HPDE6-E6E7 (cell line): ENCODE data around the gene FADS2.
A peak's percentile ranks its signal among the peaks of the same experiment; 100 is the strongest.

Experiments used
- DNase-seq: peaks from one replicate; pipeline ENCODE4 v3.0.0; 2011; ENCODE audit warnings: missing footprints; ENCODE audit errors: extremely low spot score

FADS2 gene

GRCh38 chr11:61887839-61888494 is 59.9 kb downstream of the FADS2 start:
- peak; percentile 71 for DNase-seq

GRCh38 chr11:61888590-61888989 is 60.5 kb downstream of the FADS2 start:
- DNase-seq: no peak

GRCh38 chr11:61889831-61890230 is 61.7 kb downstream of the FADS2 start:
- no peak for DNase-seq

GRCh38 chr11:61890529-61891330 is 62.6 kb downstream of the FADS2 start:
- no peak for DNase-seq

- DNase-seq: peak; percentile 73
Measured at GRCh38 chr11:61891331-61892084, 63.4 kb downstream of the FADS2 start, which contains the start of gene FADS3. Gene FADS3 (minus strand): TSS chr11:61891545. CDS start chr11:61891381, 164 bp downstream.

- no peak for DNase-seq
Measured at GRCh38 chr11:61892085-61892370, 63.9 kb downstream of the FADS2 start.

- no peak for DNase-seq
Measured at GRCh38 chr11:61893981-61894380, 65.9 kb downstream of the FADS2 start.

- no peak for DNase-seq
Measured at GRCh38 chr11:61895046-61895717, 67.1 kb downstream of the FADS2 start.

GRCh38 chr11:61895718-61896059 is 67.6 kb downstream of the FADS2 start:
- DNase-seq: no peak

- no peak for DNase-seq
Measured at GRCh38 chr11:61896665-61897386, 68.7 kb downstream of the FADS2 start.

GRCh38 chr11:61897387-61898246 is 69.5 kb downstream of the FADS2 start:
- peak; percentile 62 for DNase-seq

- DNase-seq: no peak
Measured at GRCh38 chr11:61898247-61898582, 70.1 kb downstream of the FADS2 start.

- peak; percentile 88 for DNase-seq
Measured at GRCh38 chr11:61899146-61899841, 71.2 kb downstream of the FADS2 start.

GRCh38 chr11:61900251-61900650 is 72.2 kb downstream of the FADS2 start:
- DNase-seq: no peak

GRCh38 chr11:61901397-61901796 is 73.3 kb downstream of the FADS2 start:
- DNase-seq: no peak

GRCh38 chr11:61902313-61902712 is 74.2 kb downstream of the FADS2 start:
- no peak for DNase-seq

GRCh38 chr11:61903845-61904244 is 75.7 kb downstream of the FADS2 start:
- no peak for DNase-seq

- no peak for DNase-seq
Measured at GRCh38 chr11:61904539-61905048, 76.5 kb downstream of the FADS2 start.

GRCh38 chr11:61905067-61905696 is 77.1 kb downstream of the FADS2 start:
- DNase-seq: no peak
